Ovary (tissue), 9 donors: ENCODE measurements around the gene MIER3. TPM values are rescaled to one million over a fixed set of nuclear protein-coding genes. Genes with fewer than 3 reads are reported as not detected.
A peak's percentile ranks its signal among the peaks of the same experiment; 100 is the strongest.

ENCODE experiments used
- DNase-seq, 5 donors: peaks; one replicate each; pipeline ENCODE4 v3.0.0-alpha.2; 2019 to 2020
- H3K27ac ChIP-seq, 2 donors: fragments of 200-600 bp; one replicate each; pipeline versions ENCODE4 v1.5.1 to v1.8.0; 2019 to 2022
- H3K27me3 ChIP-seq: fragments of 200-600 bp; one replicate; pipeline ENCODE4 v1.8.0; 2022
- H3K36me3 ChIP-seq: fragments of 200-600 bp; sonication (generic); one replicate; pipeline ENCODE4 v1.5.1; 2019
- H3K4me1 ChIP-seq: one replicate; pipeline ENCODE4 v1.8.1; 2013; ENCODE audit warnings: mild to moderate bottlenecking, moderate library complexity; ENCODE audit not compliant: insufficient read depth
- H3K4me3 ChIP-seq: fragments of 200-600 bp; sonication (generic); one replicate; pipeline ENCODE4 v1.5.1; 2017
- H3K9me3 ChIP-seq, 2 donors: fragments of 200-600 bp in 1 of 2; sonication (generic) in 1 of 2; one replicate each; pipeline versions ENCODE4 v1.5.1 to v1.8.1; 2013 to 2019; ENCODE audit warnings: mild to moderate bottlenecking in 1 of 2, moderate library complexity in 1 of 2
- CTCF ChIP-seq, 3 donors: fragments of 450-650 bp in 2 of 3; fragments of 200-600 bp in 1 of 3; IDR thresholded peaks; one replicate each; pipeline versions ENCODE4 v1.5.1 to v1.8.0; 2016 to 2022; ENCODE audit warnings: antibody characterized with exemption in 3 of 3, mild to moderate bottlenecking in 1 of 3
- EP300 ChIP-seq: sonication (generic); formaldehyde crosslinking; IDR thresholded peaks from one replicate; pipeline ENCODE4 v1.6.1; 2017; ENCODE audit warnings: antibody characterized with exemption
- POLR2A ChIP-seq: fragments of 450-650 bp; IDR thresholded peaks from one replicate; pipeline ENCODE4 v1.6.1; 2017; ENCODE audit warnings: antibody characterized with exemption, mild to moderate bottlenecking, moderate library complexity
- WGBS, 3 donors: extraction: QIAGEN DNeasy Blood & Tissue Kit in 1 of 3; methylation state at CpG; one replicate each; pipeline versions ENCODE4 v1.1.5 to v1.1.7; 2013 to 2017; 5-methylcytosine and 5-hydroxymethylcytosine counted together
- intact Hi-C, 4 donors: fragments of 100-400 bp; cut with DNase I; formaldehyde crosslinking; loops; one replicate each; pipeline versions ENCODE4 v1.11.0 to v1.15.1; 2022 to 2023
- polyA plus RNA-seq, 2 donors: library from polyadenylated mRNA; stranded (reverse); fragments of 200-250 nt in 1 of 2; fragments of 350-450 nt in 1 of 2; fragmentation: Illumina TruSeq in 1 of 2; extraction: RNeasy Lipid Tissue Mini Kit (QIAGEN cat#74804) in 1 of 2; gene quantifications; one replicate each; pipeline ENCODE4 v1.2.3, GENCODE V29; 2013 to 2014
- total RNA-seq, 7 donors: library from RNA; depleted of rRNA in 2 of 7; stranded (reverse); fragments of >200 nt in 2 of 7; fragmentation: NEBNext Ultra II Directional in 3 of 7; extraction: Animal tissue kit (Norgen Biotek cat#: 25700) in 3 of 7; gene quantifications; one replicate each; pipeline versions ENCODE4 v1.1.0 to v1.2.4, GENCODE V29; 2016 to 2023
- donor health status: DM: no; HTN: no; CAD: no; lungs with moderate emphysema.
- donor health status: DM: no; HTN: no; CAD: no.
- donor health status: Bipolar disorder and iron deficiency.
- donor health status: DM: yes; HTN: yes; CAD: no.
- donor health status: DM: no; HTN: no; CAD: no.
- donor health status: DM: yes; HTN: yes; CAD: no.

Gene MIER3
- total and polyA plus RNA-seq, 9 donors = 7.9 to 57.2 (median 33.8) TPM

GRCh38 chr5:56909294-56910209, 42.4 kb downstream of the MIER3 start, which contains the start of gene SETD9:
SETD9 (plus strand) TSS chr5:56909596; CDS start chr5:56909646, 50 bp downstream.
- Histone ChIP-seq H3K9me3 (no peaks in the 10 kb centered on the region), H3K4me1 (peaks cover 3% of the 10 kb centered on the region), H3K27me3 (no peaks in the 10 kb centered on the region), H3K4me3 (peak within 1 kb of the TSS; percentile 68), H3K27ac (peak within 1 kb of the TSS; percentile 43 to 85), H3K36me3 (no peaks in the 10 kb centered on the region)
- no peak for TF ChIP-seq CTCF (IDR thresholded peaks at IDR 0.05)
- peak; percentile 68 for TF ChIP-seq POLR2A
- intact Hi-C loops = loop anchor here in 2 of 4 donors (2.0 to 10.0 kb wide), 2 partner anchors 41 to 315 kb away; no protein-coding TSS in a partner anchor
- 0 to 1% (median 1%) methylated on average over 62 to 84 of the region's 84 CpGs for WGBS, 3 donors
- peak; percentile 98 to 100 (median 99) for DNase-seq

GRCh38 chr5:56908942-56909293, 43.0 kb downstream of the MIER3 start:
- H3K36me3 ChIP-seq = no peaks in the 10 kb centered on the region
- no peak for DNase-seq
- no peaks in the 10 kb centered on the region for H3K9me3 ChIP-seq
- peak overlapping the region; percentile 68 for H3K4me3 ChIP-seq
- peaks cover 3% of the 10 kb centered on the region for H3K4me1 ChIP-seq
- peak overlapping the region; percentile 43 to 85 for H3K27ac ChIP-seq
- 1 to 3% (median 1%) methylated on average over 19 of the region's 19 CpGs for WGBS, 3 donors
- TF ChIP-seq EP300 (no peak), POLR2A (no peak), CTCF (IDR thresholded peaks at IDR 0.05) (no peak)
- no peaks in the 10 kb centered on the region for H3K27me3 ChIP-seq
- intact Hi-C loops = loop anchor here in 1 of 4 donors (10.0 kb wide), 1 partner anchor 316 kb away; no protein-coding TSS in a partner anchor

- no peaks in the 10 kb centered on the region for H3K27me3 ChIP-seq
- 34 to 37% (median 35%) methylated on average over 3 of the region's 3 CpGs for WGBS, 3 donors
- no peaks in the 10 kb centered on the region for H3K9me3 ChIP-seq
- TF ChIP-seq CTCF (IDR thresholded peaks at IDR 0.05) (peak in 2 of 3 donors; percentile 32 to 59), POLR2A (no peak), EP300 (no peak)
- H3K27ac ChIP-seq = no peak overlapping the region
- intact Hi-C loops = loop anchor here in 3 of 4 donors (5.0 to 10.0 kb wide), 3 partner anchors 316 to 324 kb away; no protein-coding TSS in a partner anchor
- no peak overlapping the region for H3K4me3 ChIP-seq
- DNase-seq = no peak
- H3K36me3 ChIP-seq = no peaks in the 10 kb centered on the region
- H3K4me1 ChIP-seq = no peaks in the 10 kb centered on the region
Observed at GRCh38 chr5:56900858-56901578, 50.9 kb downstream of the MIER3 start.

- 66 to 68% (median 68%) methylated on average over 4 of the region's 4 CpGs for WGBS, 3 donors
- no peaks in the 10 kb centered on the region for H3K9me3 ChIP-seq
- no peak overlapping the region for H3K27ac ChIP-seq
- TF ChIP-seq CTCF (IDR thresholded peaks at IDR 0.05) (no peak), POLR2A (no peak), EP300 (no peak)
- H3K36me3 ChIP-seq = no peaks in the 10 kb centered on the region
- DNase-seq = no peak
- H3K4me1 ChIP-seq = no peaks in the 10 kb centered on the region
- intact Hi-C loops = loop anchor here in 3 of 4 donors (5.0 to 10.0 kb wide), 3 partner anchors 317 to 324 kb away; no protein-coding TSS in a partner anchor
- H3K4me3 ChIP-seq = no peak overlapping the region
- H3K27me3 ChIP-seq = no peaks in the 10 kb centered on the region
Observed at GRCh38 chr5:56900395-56900794, 51.5 kb downstream of the MIER3 start.
